IMR-90 (cell line): ENCODE measurements around the gene PLEKHH2. TPM values are rescaled to one million over a fixed set of nuclear protein-coding genes. Genes with fewer than 3 reads are reported as not detected.

Experiments used
- ATAC-seq: fragments of 200-7000 bp; cut with Tn5 transposase; 2 replicates; pipeline ENCODE4 v1.9.1; 2020; ENCODE audit warnings: low read depth, mild to moderate bottlenecking, moderate library complexity
- BruUV-seq: library from RNA; stranded (reverse); fragments of 400-500 nt; replicated peaks from 2 replicates; lab custom pipeline; 2021; lab: Mats Ljungman, UMichigan
- CTCF ChIA-PET: fragments of 300-600 bp; formaldehyde crosslinking; extraction: SDS; loops from one replicate; lab custom pipeline; 2021; ENCODE audit warnings: antibody characterized with exemption; lab: Yijun Ruan, JAX
- POLR2A ChIA-PET: fragments of 300-600 bp; sonication (Branson Sonifier 250); formaldehyde crosslinking; loops from one replicate; lab custom pipeline; 2022; ENCODE audit warnings: antibody characterized with exemption; ENCODE audit not compliant: unreplicated experiment; lab: Charles Lee
- DNase-seq: peaks from one replicate; pipeline ENCODE4 v3.0.0; 2013
- H2AFZ ChIP-seq: replicated peaks from 2 replicates; pipeline ENCODE3; 2013; ENCODE audit warnings: low read length, mild to moderate bottlenecking; ENCODE audit not compliant: poor library complexity
- H2AK5ac ChIP-seq: 2 replicates; pipeline ENCODE4 v1.6.1; 2013; ENCODE audit warnings: low read depth, low read length, inconsistent platforms
- H2AK9ac ChIP-seq: replicated peaks from 2 replicates; pipeline ENCODE3; 2013; ENCODE audit warnings: mild to moderate bottlenecking, low read depth, low read length, moderate library complexity; ENCODE audit not compliant: poor library complexity
- H2BK120ac ChIP-seq: 2 replicates; pipeline ENCODE4 v1.6.1; 2013; ENCODE audit warnings: low read depth, low read length, inconsistent platforms
- H2BK15ac ChIP-seq: 3 replicates; pipeline ENCODE4 v1.6.1; 2013; ENCODE audit warnings: low read depth, low read length, inconsistent platforms
- H2BK20ac ChIP-seq: 2 replicates; pipeline ENCODE4 v1.6.1; 2013; ENCODE audit warnings: low read depth, mild to moderate bottlenecking, inconsistent platforms, low read length, moderate library complexity
- H2BK5ac ChIP-seq: 2 replicates; pipeline ENCODE4 v1.6.1; 2013; ENCODE audit warnings: mild to moderate bottlenecking, low read depth, low read length, inconsistent platforms; ENCODE audit not compliant: poor library complexity, severe bottlenecking
- H3K14ac ChIP-seq: replicated peaks from 2 replicates; pipeline ENCODE4 v1.6.1; 2013; ENCODE audit warnings: low read depth, low read length, inconsistent platforms
- H3K18ac ChIP-seq: 2 replicates; pipeline ENCODE4 v1.6.1; 2013; ENCODE audit warnings: low read depth, low read length, control low read depth
- H3K23ac ChIP-seq: 2 replicates; pipeline ENCODE4 v1.6.1; 2013; ENCODE audit warnings: low read depth, low read length, inconsistent platforms
- H3K27ac ChIP-seq: 2 replicates; pipeline ENCODE4 v1.5.1; 2013; ENCODE audit warnings: mild to moderate bottlenecking, control low read depth, low read length; ENCODE audit not compliant: insufficient read depth
- H3K27me3 ChIP-seq: 2 replicates; pipeline ENCODE4 v1.6.1; 2013; ENCODE audit warnings: low read length; ENCODE audit not compliant: control insufficient read depth, insufficient read depth
- H3K36me3 ChIP-seq: 2 replicates; pipeline ENCODE4 v1.6.1; 2013; ENCODE audit warnings: low read length, mixed read lengths; ENCODE audit not compliant: control insufficient read depth, insufficient read depth
- H3K4ac ChIP-seq: 2 replicates; pipeline ENCODE4 v1.6.1; 2013; ENCODE audit warnings: low read depth, low read length, inconsistent platforms
- H3K4me1 ChIP-seq: 2 replicates; pipeline ENCODE4 v1.6.1; 2013; ENCODE audit warnings: low read length, mixed read lengths; ENCODE audit not compliant: control insufficient read depth, insufficient read depth
- H3K4me2 ChIP-seq: 2 replicates; pipeline ENCODE4 v1.6.1; 2013; ENCODE audit warnings: low read depth, mild to moderate bottlenecking, control low read depth, low read length, moderate library complexity
- H3K4me3 ChIP-seq: 2 replicates; pipeline ENCODE4 v1.5.1; 2013; ENCODE audit warnings: low read depth, mild to moderate bottlenecking, control low read depth, low read length, moderate library complexity; ENCODE audit not compliant: insufficient read depth
- H3K56ac ChIP-seq: 2 replicates; pipeline ENCODE4 v1.6.1; 2013; ENCODE audit warnings: low read length, inconsistent platforms; ENCODE audit not compliant: insufficient read depth; ENCODE audit errors: extremely low read depth
- H3K79me1 ChIP-seq, 2 experiments: 2 replicates each; pipeline ENCODE4 v1.6.1; 2013; ENCODE audit warnings: low read length in 2 of 2, inconsistent platforms in 1 of 2, low read depth in 1 of 2
- H3K9ac ChIP-seq: 2 replicates; pipeline ENCODE4 v1.6.1; 2013; ENCODE audit warnings: low read depth, low read length, control low read depth
- H3K9me1 ChIP-seq: 2 replicates; pipeline ENCODE4 v1.6.1; 2013; ENCODE audit warnings: low read length, inconsistent platforms; ENCODE audit not compliant: insufficient read depth
- H3K9me3 ChIP-seq: 2 replicates; pipeline ENCODE4 v1.6.1; 2013; ENCODE audit warnings: low read length; ENCODE audit not compliant: control insufficient read depth, insufficient read depth
- H4K20me1 ChIP-seq: 2 replicates; pipeline ENCODE4 v1.6.1; 2013; ENCODE audit warnings: low read length, inconsistent platforms; ENCODE audit not compliant: insufficient read depth
- H4K5ac ChIP-seq: 2 replicates; pipeline ENCODE4 v1.6.1; 2013; ENCODE audit warnings: mild to moderate bottlenecking, low read depth, low read length, control low read depth
- H4K8ac ChIP-seq, 2 experiments: 2 replicates each; pipeline ENCODE4 v1.6.1; 2013; ENCODE audit warnings: low read depth in 2 of 2, low read length in 2 of 2, control low read depth in 1 of 2, inconsistent platforms in 1 of 2
- H4K91ac ChIP-seq: 2 replicates; pipeline ENCODE4 v1.6.1; 2013; ENCODE audit warnings: low read depth, low read length, inconsistent platforms; ENCODE audit not compliant: insufficient read depth
- BHLHE40 ChIP-seq: fragments of 150-350 bp; IDR thresholded peaks from 2 replicates; pipeline ENCODE4 v1.6.1; 2016; ENCODE audit warnings: mild to moderate bottlenecking, low read depth, low read length
- CEBPB ChIP-seq: IDR thresholded peaks from 2 replicates; pipeline ENCODE4 v1.6.1; 2012; ENCODE audit warnings: low read depth, low read length, improper control_type of control experiment
- CHD1 ChIP-seq: IDR thresholded peaks from 2 replicates; pipeline ENCODE4 v1.6.1; 2012; ENCODE audit warnings: low read depth, low read length, improper control_type of control experiment
- CTCF ChIP-seq: conservative IDR thresholded peaks from 2 replicates; pipeline ENCODE4 v1.5.1; 2012; ENCODE audit warnings: mild to moderate bottlenecking, low read depth, low read length, improper control_type of control experiment
- FOS ChIP-seq: fragments of 150-350 bp; IDR thresholded peaks from 2 replicates; pipeline ENCODE4 v1.6.1; 2016; ENCODE audit warnings: low read depth, low read length
- MAFK ChIP-seq: IDR thresholded peaks from 2 replicates; pipeline ENCODE4 v1.6.1; 2012; ENCODE audit warnings: low read depth, low read length, improper control_type of control experiment
- MAZ ChIP-seq: IDR thresholded peaks from 2 replicates; pipeline ENCODE4 v1.6.1; 2012; ENCODE audit warnings: low read depth, mild to moderate bottlenecking, low read length, improper control_type of control experiment, moderate library complexity, borderline replicate concordance
- MXI1 ChIP-seq: IDR thresholded peaks from 2 replicates; pipeline ENCODE4 v1.6.1; 2012; ENCODE audit warnings: low read depth, mild to moderate bottlenecking, low read length, moderate library complexity, borderline replicate concordance
- NFE2L2 ChIP-seq: fragments of 150-350 bp; IDR thresholded peaks from 2 replicates; pipeline ENCODE4 v1.6.1; 2016; ENCODE audit warnings: low read depth, mild to moderate bottlenecking, low read length
- POLR2A ChIP-seq: IDR thresholded peaks from 2 replicates; pipeline ENCODE4 v1.6.1; 2012; ENCODE audit warnings: mild to moderate bottlenecking, low read depth, low read length
- RAD21 ChIP-seq: IDR thresholded peaks from 2 replicates; pipeline ENCODE4 v1.6.1; 2012; ENCODE audit warnings: low read length, improper control_type of control experiment
- RCOR1 ChIP-seq: IDR thresholded peaks from 2 replicates; pipeline ENCODE4 v1.6.1; 2012; ENCODE audit warnings: mild to moderate bottlenecking, low read length, improper control_type of control experiment; ENCODE audit not compliant: insufficient replicate concordance
- RFX5 ChIP-seq: IDR thresholded peaks from 2 replicates; pipeline ENCODE4 v1.8.0; 2012; ENCODE audit warnings: low read depth, mild to moderate bottlenecking, low read length, moderate library complexity
- SMC3 ChIP-seq: fragments of 150-350 bp; IDR thresholded peaks from 2 replicates; pipeline ENCODE4 v1.6.1; 2016; ENCODE audit warnings: low read depth, mild to moderate bottlenecking, antibody characterized with exemption, low read length, moderate library complexity
- dilution Hi-C: fragments of 300-500 bp; cut with HindIII; formaldehyde crosslinking; loops from one replicate; pipeline ENCODE4 v1.14.3; 2018; ENCODE audit warnings: low sequenced_read_pairs; ENCODE audit not compliant: unreplicated experiment
- in situ Hi-C: fragments of 300-500 bp; cut with MboI; formaldehyde crosslinking; loops from 3 replicates; pipeline ENCODE4 v1.14.3; 2019; ENCODE audit warnings: low sequenced_read_pairs, inconsistent platforms, mixed read lengths
- intact Hi-C: fragments of 100-400 bp; cut with micrococcal nuclease; formaldehyde crosslinking; loops from 2 replicates; pipeline ENCODE4 v1.10.0; 2022
- polyA plus RNA-seq, 3 experiments: library from polyadenylated mRNA; depleted of rRNA; stranded (reverse); fragments of >200 nt; gene quantifications; 2 replicates each; pipeline ENCODE4 v1.2.3, GENCODE V29; 2012; ENCODE audit warnings: low replicate concordance in 1 of 3
- total RNA-seq: library from RNA; depleted of rRNA; stranded (reverse); fragments of >200 nt; gene quantifications from 2 replicates; pipeline ENCODE4 v1.2.3, GENCODE V29; 2012
- TF ChIP-seq, protein P1 (sequence below): fragments of 150-350 bp; IDR thresholded peaks from 2 replicates; pipeline ENCODE4 v1.6.1; 2016; ENCODE audit warnings: low read depth, mild to moderate bottlenecking, low read length, moderate library complexity, borderline replicate concordance
- TF ChIP-seq, protein P2 (sequence below): fragments of 150-350 bp; IDR thresholded peaks from 2 replicates; pipeline ENCODE4 v1.6.1; 2017; ENCODE audit warnings: mild to moderate bottlenecking, antibody characterized with exemption, low read length, low read depth

Gene PLEKHH2
- total and polyA plus RNA-seq, 2 of the 4 experiments (the other 2 are of a cell fraction), result 2.0 to 3.3 TPM

- Histone ChIP-seq H2AK9ac (no peak overlapping the region), H3K9ac (no peak overlapping the region), H4K20me1 (no peaks in the 10 kb centered on the region), H3K9me3 (no peaks in the 10 kb centered on the region), H2BK20ac (no peak overlapping the region), H2AFZ (no peak overlapping the region), H3K4ac (no peak overlapping the region), H3K4me1 (peaks cover 6% of the 10 kb centered on the region; the same call in 1 of the 2 replicates), H3K79me1 (no peaks in the 10 kb centered on the region), H4K91ac (no peak overlapping the region), H4K5ac (no peak overlapping the region), H3K18ac (no peak overlapping the region), H3K9me1 (no peaks in the 10 kb centered on the region; the same call in 1 of the 2 replicates), H2BK120ac (no peak overlapping the region), H3K4me2 (peak overlapping the region; percentile 26; the same call in 1 of the 2 replicates), H3K36me3 (peaks cover 3% of the 10 kb centered on the region; the same call in 1 of the 2 replicates), H3K27me3 (no peaks in the 10 kb centered on the region), H3K27ac (peak overlapping the region; percentile 2; the same call in 1 of the 2 replicates), H3K56ac (no peak overlapping the region), H2BK5ac (no peak overlapping the region), H3K4me3 (no peak overlapping the region), H2BK15ac (no peak overlapping the region), H3K14ac (no peak overlapping the region), H3K23ac (no peak overlapping the region), H4K8ac (no peak overlapping the region), H2AK5ac (no peak overlapping the region)
- intact Hi-C loops (loop anchor here (5.0 kb wide), 1 partner anchor 147 kb away; no protein-coding TSS in a partner anchor), dilution Hi-C loops (no loop called here), in situ Hi-C loops (no loop called here)
- TF ChIP-seq MAFK (no peak), POLR2A (no peak), CTCF (no peak), CEBPB (no peak), BHLHE40 (peak; percentile 35), NFE2L2 (no peak), RFX5 (no peak), MXI1 (no peak), RCOR1 (no peak), SMC3 (no peak), MAZ (no peak), CHD1 (no peak), FOS (peak; percentile 22; the same call in 1 of the 2 replicates), RAD21 (no peak)
- TF ChIP-seq, protein P1, sequence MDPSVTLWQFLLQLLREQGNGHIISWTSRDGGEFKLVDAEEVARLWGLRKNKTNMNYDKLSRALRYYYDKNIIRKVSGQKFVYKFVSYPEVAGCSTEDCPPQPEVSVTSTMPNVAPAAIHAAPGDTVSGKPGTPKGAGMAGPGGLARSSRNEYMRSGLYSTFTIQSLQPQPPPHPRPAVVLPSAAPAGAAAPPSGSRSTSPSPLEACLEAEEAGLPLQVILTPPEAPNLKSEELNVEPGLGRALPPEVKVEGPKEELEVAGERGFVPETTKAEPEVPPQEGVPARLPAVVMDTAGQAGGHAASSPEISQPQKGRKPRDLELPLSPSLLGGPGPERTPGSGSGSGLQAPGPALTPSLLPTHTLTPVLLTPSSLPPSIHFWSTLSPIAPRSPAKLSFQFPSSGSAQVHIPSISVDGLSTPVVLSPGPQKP, result no peak
- TF ChIP-seq, protein P2, sequence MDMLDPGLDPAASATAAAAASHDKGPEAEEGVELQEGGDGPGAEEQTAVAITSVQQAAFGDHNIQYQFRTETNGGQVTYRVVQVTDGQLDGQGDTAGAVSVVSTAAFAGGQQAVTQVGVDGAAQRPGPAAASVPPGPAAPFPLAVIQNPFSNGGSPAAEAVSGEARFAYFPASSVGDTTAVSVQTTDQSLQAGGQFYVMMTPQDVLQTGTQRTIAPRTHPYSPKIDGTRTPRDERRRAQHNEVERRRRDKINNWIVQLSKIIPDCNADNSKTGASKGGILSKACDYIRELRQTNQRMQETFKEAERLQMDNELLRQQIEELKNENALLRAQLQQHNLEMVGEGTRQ, result no peak
- ATAC-seq (peak; percentile 81), DNase-seq (peak; percentile 73)
- POLR2A ChIA-PET, result no interaction called here
- BruUV-seq, result no TSS peak
- CTCF ChIA-PET, result interaction anchor here (0.6 kb wide), 1 partner anchor 28 kb away, joined by 3 read pairs; no protein-coding TSS in a partner anchor
Observed at GRCh38 chr2:43759195-43759594, 122.1 kb downstream of the PLEKHH2 start.
